Measurements from ENCODE around the gene U2AF1L4.

Gene U2AF1L4

GRCh38 chr19:35760711-35761349, 15.6 kb upstream of the U2AF1L4 start:
- DNase-seq = no peak
- in situ Hi-C loops (cut with MboI; ENCODE audit: low pct_unique_long_range_greater_than_20kb, low sequenced_read_pairs) = no loop called here

GRCh38 chr19:35759697-35760096, 14.5 kb upstream of the U2AF1L4 start:
- no peak for DNase-seq
- in situ Hi-C loops (cut with MboI; ENCODE audit: low pct_unique_long_range_greater_than_20kb, low sequenced_read_pairs) = no loop called here

- peak; percentile 100 for DNase-seq
- in situ Hi-C loops (cut with MboI; ENCODE audit: low pct_unique_long_range_greater_than_20kb, low sequenced_read_pairs) = no loop called here
Measured at GRCh38 chr19:35757749-35758608, 12.8 kb upstream of the U2AF1L4 start, which contains the start of gene PROSER3. TSS of gene PROSER3 (plus strand) at chr19:35758176. CDS start at chr19:35758216, 40 bp downstream.

- in situ Hi-C loops (cut with MboI; ENCODE audit: low pct_unique_long_range_greater_than_20kb, low sequenced_read_pairs) = no loop called here
- DNase-seq = no peak
Measured at GRCh38 chr19:35757231-35757748, 12.1 kb upstream of the U2AF1L4 start.

- in situ Hi-C loops (cut with MboI; ENCODE audit: low pct_unique_long_range_greater_than_20kb, low sequenced_read_pairs) = no loop called here
- DNase-seq = no peak
Measured at GRCh38 chr19:35756377-35757230, 11.4 kb upstream of the U2AF1L4 start, which contains the start of gene HSPB6. TSS of gene HSPB6 (minus strand) at chr19:35757029. CDS start at chr19:35757008, 21 bp downstream.

GRCh38 chr19:35755550-35756376, 10.5 kb upstream of the U2AF1L4 start:
- DNase-seq = no peak
- in situ Hi-C loops (cut with MboI; ENCODE audit: low pct_unique_long_range_greater_than_20kb, low sequenced_read_pairs) = no loop called here

GRCh38 chr19:35755131-35755549, 9.9 kb upstream of the U2AF1L4 start:
- DNase-seq = no peak

GRCh38 chr19:35754370-35755130, 9.3 kb upstream of the U2AF1L4 start:
- no peak for DNase-seq
- in situ Hi-C loops (cut with MboI; ENCODE audit: low pct_unique_long_range_greater_than_20kb, low sequenced_read_pairs) = no loop called here

More at GRCh38 chr19:35755131-35755549, 9.9 kb upstream of the U2AF1L4 start:
- in situ Hi-C loops (cut with MboI; ENCODE audit: low pct_unique_long_range_greater_than_20kb, low sequenced_read_pairs) = no loop called here

GRCh38 chr19:35753634-35754369, 8.6 kb upstream of the U2AF1L4 start:
- no peak for DNase-seq
- in situ Hi-C loops (cut with MboI; ENCODE audit: low pct_unique_long_range_greater_than_20kb, low sequenced_read_pairs) = no loop called here

- no peak for DNase-seq
- in situ Hi-C loops (cut with MboI; ENCODE audit: low pct_unique_long_range_greater_than_20kb, low sequenced_read_pairs) = no loop called here
Measured at GRCh38 chr19:35752746-35753350, 7.6 kb upstream of the U2AF1L4 start.

GRCh38 chr19:35751839-35752745, 6.9 kb upstream of the U2AF1L4 start:
- in situ Hi-C loops (cut with MboI; ENCODE audit: low pct_unique_long_range_greater_than_20kb, low sequenced_read_pairs) = no loop called here
- DNase-seq = no peak

- in situ Hi-C loops (cut with MboI; ENCODE audit: low pct_unique_long_range_greater_than_20kb, low sequenced_read_pairs) = no loop called here
- no peak for DNase-seq
Measured at GRCh38 chr19:35750167-35750566, 4.9 kb upstream of the U2AF1L4 start.

GRCh38 chr19:35748106-35749020, 3.1 kb upstream of the U2AF1L4 start, which contains the start of gene LIN37:
TSS of gene LIN37 (plus strand) at chr19:35748576. CDS start at chr19:35748725, 149 bp downstream.
- peak; percentile 99 for DNase-seq
- in situ Hi-C loops (cut with MboI; ENCODE audit: low pct_unique_long_range_greater_than_20kb, low sequenced_read_pairs) = no loop called here

- no peak for DNase-seq
- in situ Hi-C loops (cut with MboI; ENCODE audit: low pct_unique_long_range_greater_than_20kb, low sequenced_read_pairs) = no loop called here
Measured at GRCh38 chr19:35746531-35746930, 1.3 kb upstream of the U2AF1L4 start.

GRCh38 chr19:35746087-35746462, 857 bp upstream of the U2AF1L4 start:
- in situ Hi-C loops (cut with MboI; ENCODE audit: low pct_unique_long_range_greater_than_20kb, low sequenced_read_pairs) = no loop called here

More at GRCh38 chr19:35746087-35746462, 857 bp upstream of the U2AF1L4 start:
- DNase-seq = no peak
